HT1080 (cell line): Measurements from ENCODE around the gene GNAZ. TPM values are rescaled to one million over a fixed set of nuclear protein-coding genes. Genes with fewer than 3 reads are reported as not detected.

Experiments used
- small RNA-seq: library from RNA; depleted of rRNA; stranded (forward); fragments of <200 nt; gene quantifications from one replicate; pipeline ENCODE3, GENCODE V24; 2014
- total RNA-seq: library from RNA; depleted of rRNA; stranded (reverse); fragments of >200 nt; shearing (Covaris generic); gene quantifications from 2 replicates; pipeline ENCODE4 v1.2.3, GENCODE V29; 2014; rRNA removed

The GNAZ gene
- total RNA-seq, 1 experiment from 2014 or later: 1.00 TPM

Small RNA genes lying within 50 kb of the gene (small RNA-seq; reads per million reads assigned to genes)
- not detected for gene RF00017
- gene RF00066: not detected

Other genes starting within 250 kb of the GNAZ start
- not detected in 2 replicates for gene IGLL5, start 182.7 kb upstream of the GNAZ start, total RNA-seq
- not detected in 2 replicates for gene RSPH14, start 71.5 kb downstream of the GNAZ start, total RNA-seq
- 1.4 and 1.9 TPM in 2 replicates for gene RAB36, start 75.0 kb downstream of the GNAZ start, total RNA-seq
- gene BCR, start 110.0 kb downstream of the GNAZ start, total RNA-seq: 26.5 and 28.9 TPM in 2 replicates